ENCODE results near the gene SEL1L2.
A peak's percentile ranks its signal among the peaks of the same experiment; 100 is the strongest.

Gene SEL1L2

DNA sequence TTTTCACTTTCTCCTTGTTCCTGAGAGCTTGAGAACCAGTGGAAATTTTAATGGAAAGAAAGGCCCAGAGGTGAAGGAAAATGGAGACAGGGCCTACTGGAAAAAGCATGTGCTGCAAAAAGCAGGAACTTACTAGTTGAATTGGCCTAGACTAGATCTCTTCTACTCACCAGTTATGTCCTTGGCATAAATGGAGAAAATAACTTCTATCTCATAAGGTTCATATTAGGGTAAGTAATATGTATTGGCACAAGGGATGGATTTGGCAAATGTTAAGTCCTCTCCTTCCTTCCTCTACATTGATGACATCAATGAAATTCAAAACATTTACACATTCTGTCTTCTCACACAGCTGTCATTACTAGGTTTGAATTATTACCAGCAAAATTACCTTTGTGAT, 131.5 kb downstream of the SEL1L2 start:
- DNase-seq, result no peak

DNA sequence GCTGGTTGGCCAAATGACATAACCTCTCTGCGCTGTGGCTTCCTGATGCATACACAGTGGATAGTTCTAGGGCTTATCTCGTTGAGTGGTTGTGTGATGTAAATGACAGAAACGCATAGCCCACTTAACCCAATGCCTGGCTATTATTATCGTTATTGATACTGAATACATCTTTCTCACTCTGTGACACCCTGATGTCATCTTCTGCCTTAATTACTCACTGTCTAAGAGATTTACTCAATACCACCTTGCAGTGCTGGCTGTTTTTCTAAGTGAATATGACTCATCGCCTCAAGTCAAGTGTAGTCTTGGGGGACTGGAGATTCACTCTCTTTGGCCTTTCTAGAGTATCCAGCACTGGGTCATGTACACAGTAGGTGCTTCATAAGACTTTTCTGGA, 132.0 kb downstream of the SEL1L2 start:
- DNase-seq, result no peak

GRCh38 chr20:13857961-13858360, 132.5 kb downstream of the SEL1L2 start:
- no peak for DNase-seq

- no peak for DNase-seq
Observed at GRCh38 chr20:13857304-13857703, 133.1 kb downstream of the SEL1L2 start.

DNA sequence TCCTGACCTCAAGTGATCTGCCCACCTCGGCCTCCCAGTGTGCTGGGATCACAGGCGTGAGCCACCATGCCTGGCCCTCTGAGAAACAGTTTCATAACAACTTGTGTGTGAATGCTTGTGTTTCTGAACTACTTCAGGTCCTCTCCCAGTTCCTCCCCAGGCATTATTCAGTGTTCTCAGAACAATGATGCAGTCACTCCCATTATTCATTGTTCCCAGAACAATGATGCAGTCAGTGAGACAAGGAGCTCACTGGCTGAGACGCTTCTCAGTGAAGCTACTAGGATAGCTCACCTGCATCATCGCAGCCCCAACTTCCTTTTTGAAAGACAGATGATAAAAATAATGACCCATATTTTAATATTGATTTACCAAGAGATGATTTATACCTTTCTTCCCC, 134.1 kb downstream of the SEL1L2 start:
- no peak for DNase-seq

DNA sequence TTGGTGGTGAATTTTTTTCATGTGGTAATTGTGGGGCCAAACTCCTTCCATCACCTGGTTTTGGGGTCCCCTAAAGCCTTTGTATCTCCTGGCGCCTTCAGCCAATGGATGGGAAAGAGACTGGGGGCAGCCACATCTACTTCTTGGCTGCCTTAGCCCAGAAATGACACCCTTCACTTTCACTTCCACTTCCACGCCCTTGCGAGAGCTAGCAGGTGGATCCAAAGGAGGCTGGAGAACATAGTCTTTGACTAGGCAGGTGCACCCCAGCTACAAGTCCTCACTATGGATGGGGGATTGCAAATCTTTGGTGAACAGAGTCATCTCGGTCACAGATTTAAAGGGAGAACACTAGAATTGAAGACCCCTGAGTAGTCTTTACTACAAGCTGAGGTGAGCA, 134.8 kb downstream of the SEL1L2 start:
- no peak for DNase-seq

DNA sequence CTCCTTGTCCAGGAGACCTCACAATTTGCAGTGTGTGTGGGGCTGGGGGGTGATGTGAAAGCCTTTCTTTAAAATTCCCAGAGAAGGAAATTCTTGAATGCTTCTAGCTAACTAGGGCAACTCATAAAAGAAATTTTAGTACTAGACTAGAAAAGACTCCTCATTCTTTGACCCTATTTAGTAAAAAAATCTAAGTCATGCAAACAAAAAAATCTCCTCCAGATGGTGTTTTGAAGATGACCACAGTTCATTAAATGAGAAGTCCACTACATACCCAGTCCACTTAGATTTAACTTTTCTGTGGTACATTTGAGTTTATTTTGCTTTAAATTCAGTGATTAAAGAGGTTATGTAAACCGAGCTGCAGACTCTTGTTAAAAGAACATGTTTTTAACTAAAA, 138.1 kb downstream of the SEL1L2 start:
- no peak for DNase-seq

GRCh38 chr20:13851279-13851678, 139.1 kb downstream of the SEL1L2 start:
- no peak for DNase-seq

GRCh38 chr20:13844296-13844695, 146.1 kb downstream of the SEL1L2 start:
- no peak for DNase-seq

GRCh38 chr20:13841206-13841605, 149.2 kb downstream of the SEL1L2 start:
- DNase-seq, result no peak

GRCh38 chr20:13840093-13840465, 150.3 kb downstream of the SEL1L2 start:
- no peak for DNase-seq

- no peak for DNase-seq
Observed at GRCh38 chr20:13839421-13840092, 150.9 kb downstream of the SEL1L2 start.

DNA sequence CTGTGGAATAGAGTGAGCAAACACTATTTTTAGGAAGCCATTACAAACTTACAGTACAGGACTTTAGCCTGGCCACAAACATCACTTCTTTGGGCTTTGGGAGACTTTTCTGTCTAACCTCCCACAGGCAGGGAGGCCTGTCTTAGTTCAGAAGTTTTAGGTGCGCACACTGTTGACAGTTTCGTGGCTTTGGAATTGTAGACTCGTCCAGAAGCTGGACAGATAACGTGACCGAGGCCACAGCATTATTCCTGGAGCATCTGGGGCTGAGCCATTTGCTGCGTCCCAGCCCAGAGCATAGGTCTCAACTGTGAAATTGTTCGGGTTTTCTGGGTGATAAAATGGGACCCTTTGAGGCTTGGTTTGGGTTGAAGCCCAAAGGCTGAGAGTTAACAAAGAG, 151.8 kb downstream of the SEL1L2 start:
- no peak for DNase-seq

DNA sequence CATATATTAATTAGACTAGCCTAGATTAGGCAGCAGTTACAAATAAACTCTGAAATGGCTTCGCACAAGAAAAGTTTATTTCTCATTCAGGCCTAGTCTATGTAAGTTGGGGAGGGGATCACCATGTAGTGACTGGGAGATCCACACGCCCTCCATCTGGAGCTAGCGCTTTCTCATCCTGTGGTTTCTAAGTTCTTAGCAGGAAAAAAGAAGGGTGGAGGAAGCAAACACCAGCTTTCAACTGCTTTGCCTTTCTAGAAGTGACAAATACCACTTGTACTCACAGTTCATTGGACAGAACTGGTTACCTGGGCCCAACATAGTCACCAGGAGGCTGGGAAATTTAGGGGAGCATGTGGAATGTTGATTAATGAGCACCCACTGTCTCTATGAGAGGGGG, 158.9 kb downstream of the SEL1L2 start:
- no peak for DNase-seq

DNA sequence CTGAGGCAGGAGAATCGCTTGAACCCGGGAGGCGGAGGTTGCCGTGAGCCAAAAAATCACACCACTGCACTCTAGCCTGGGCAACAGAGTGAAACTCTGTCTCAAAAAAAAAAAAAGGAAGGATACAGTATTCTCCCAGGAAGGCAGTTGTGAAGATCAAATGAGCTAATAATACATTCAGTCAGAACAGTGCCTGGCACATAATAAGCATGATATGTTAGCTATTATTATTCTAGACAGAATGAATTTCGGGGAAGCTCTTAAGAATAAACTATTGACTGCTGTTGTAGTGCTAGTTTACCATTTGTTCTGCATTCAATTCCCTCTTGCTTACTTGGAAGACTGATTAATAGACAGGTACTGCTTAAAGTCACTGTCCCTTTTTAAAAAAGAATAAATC, 164.9 kb downstream of the SEL1L2 start:
- no peak for DNase-seq

DNA sequence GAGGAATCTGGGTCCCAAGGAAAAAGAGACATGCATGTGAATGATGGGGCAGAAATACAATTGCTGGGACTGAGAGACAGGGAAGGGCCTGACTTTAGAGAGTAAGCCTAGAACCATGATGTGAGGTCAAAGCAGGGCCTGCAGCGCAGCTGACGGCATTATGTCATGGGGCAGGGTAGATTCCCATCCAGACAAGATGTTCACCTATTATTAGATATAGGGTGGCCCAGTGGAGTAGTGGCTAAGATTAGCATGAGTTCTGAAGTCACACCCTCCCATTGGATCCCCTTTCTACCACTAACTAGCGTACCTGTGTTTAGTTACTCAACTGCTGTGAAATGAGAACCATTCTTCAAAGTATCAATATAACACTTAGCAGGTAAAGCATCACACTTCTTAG, 166.0 kb downstream of the SEL1L2 start:
- no peak for DNase-seq

- no peak for DNase-seq
Observed at GRCh38 chr20:13822459-13822858, 168.0 kb downstream of the SEL1L2 start.

GRCh38 chr20:13821876-13822275, 168.5 kb downstream of the SEL1L2 start:
- DNase-seq, result no peak

- DNase-seq, result peak; percentile 7
Observed at GRCh38 chr20:13819885-13820645, 170.3 kb downstream of the SEL1L2 start.

- no peak for DNase-seq
Observed at GRCh38 chr20:13817342-13817741, 173.1 kb downstream of the SEL1L2 start.

DNA sequence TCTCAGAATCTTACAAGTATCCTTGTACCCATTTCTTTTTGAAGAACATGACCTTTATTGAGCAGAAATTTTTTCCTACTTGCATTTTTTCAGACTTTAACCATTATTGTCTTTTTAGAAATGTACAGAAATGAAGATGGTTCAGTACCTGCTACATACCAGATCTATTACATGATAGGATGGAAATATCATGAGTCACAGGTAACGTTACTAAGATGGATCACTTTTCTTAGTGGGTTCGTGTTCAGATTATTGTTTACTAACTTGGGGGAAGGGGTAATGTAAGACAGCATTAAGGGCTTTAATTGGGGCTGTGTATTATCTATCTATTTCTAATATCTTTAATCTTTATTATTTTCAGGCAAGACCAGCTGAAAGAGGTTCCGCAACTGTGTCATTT, 173.7 kb downstream of the SEL1L2 start:
- DNase-seq, result no peak

DNA sequence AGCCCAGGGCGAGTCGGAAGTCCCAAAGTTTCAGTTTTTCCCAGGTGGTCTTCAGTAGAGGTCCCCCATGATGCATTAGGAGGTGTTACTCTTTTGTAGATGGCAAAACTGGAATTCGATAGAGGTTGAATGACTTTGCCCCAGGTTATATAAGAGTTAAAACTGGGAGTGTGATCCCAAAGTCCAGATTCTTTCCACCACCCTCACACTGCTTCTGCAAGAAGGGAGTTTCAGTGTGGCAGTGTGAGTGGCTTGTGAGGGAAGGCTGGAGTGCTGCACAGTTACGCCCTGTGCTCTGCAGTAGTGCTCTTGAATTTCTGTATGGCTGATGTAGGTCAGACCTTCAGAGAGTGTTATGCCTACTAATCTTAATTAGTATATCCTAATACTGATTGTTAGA, 175.7 kb downstream of the SEL1L2 start:
- DNase-seq, result no peak

GRCh38 chr20:13813910-13814309, 176.5 kb downstream of the SEL1L2 start:
- no peak for DNase-seq

DNA sequence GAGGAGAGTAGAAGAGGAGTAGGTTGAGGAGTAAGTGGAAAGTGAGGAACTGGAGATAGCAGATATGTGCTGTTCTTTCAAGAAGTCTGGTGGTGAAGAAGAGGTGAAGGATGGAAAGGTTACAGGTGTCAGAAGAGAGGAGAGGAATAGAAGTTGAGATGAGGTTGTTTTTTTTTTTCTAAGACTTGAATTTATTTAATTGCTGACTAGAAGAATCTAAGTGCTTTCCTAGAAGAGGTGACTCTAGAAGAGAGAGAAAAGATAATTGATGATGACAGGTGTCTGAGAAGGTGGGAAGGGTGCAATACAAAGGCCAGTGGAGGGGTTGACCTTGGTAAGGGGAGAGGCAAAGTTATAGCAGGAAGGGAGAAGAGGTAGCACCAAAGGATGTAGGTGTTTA, 180.0 kb downstream of the SEL1L2 start:
- DNase-seq, result no peak

DNA sequence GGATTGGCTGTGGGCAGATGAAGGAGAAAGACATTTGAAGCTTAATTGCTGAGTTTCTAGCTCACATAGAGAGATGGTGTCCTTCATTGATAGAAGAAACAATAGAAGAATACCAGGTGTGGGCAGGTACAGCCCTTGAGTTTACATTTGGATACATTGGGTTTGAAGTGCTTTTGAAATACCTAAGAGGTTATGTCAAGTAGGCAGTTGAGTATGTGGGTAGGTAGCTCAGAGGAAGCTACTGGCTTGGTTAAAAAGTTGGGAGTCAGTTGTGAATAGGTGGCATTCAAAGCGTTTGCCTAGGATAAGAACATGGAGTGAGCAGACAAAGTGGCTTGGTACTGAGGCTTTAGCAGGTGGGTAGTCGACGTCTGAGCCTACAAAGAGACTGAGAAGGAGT, 180.6 kb downstream of the SEL1L2 start:
- no peak for DNase-seq
